ENCODE data around the gene BICDL2.

The BICDL2 gene

GRCh38 chr16:3007059-3007956 lies 29.4 kb downstream of the BICDL2 start:
- no peak for DNase-seq

- no peak for DNase-seq
Observed at GRCh38 chr16:3004781-3005284, 31.9 kb downstream of the BICDL2 start.

- DNase-seq: no peak
Observed at GRCh38 chr16:3004319-3004718, 32.4 kb downstream of the BICDL2 start.

DNA sequence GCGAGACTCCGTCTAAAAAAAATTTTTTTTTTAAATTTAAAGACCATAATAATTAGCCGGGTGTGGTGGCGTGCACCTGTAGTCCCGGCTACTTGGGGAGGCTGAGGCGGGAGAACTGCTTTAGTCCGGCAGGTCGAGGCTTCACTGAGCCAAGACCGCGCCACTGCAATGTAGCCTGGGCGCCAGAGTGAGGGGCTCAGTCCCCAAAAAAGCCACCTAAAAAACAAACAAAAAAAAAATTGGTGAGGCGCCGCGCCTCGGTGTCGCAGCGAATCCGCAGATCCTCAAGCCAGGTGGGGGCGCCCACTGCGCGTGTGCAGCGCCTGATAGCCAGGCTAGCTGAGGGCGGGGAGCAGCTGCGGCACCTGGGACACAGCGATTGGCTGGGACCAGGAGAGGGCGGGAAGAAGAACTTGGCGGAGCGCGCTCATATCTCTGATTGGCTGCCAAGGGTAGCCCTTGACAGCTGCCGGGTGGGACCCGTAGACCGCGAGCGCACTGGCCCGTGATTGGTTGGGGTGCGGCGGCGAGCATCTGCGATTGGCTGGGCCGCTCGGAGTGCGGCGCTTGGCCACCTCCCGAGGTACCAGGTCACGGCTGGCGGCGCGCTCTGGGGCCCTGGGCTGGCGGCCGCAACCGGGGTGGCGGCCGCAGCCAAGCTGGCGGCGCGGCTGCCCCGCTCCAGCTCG lies 33.0 kb downstream of the BICDL2 start:
- peak; percentile 96 for DNase-seq

GRCh38 chr16:3001316-3001715 lies 35.4 kb downstream of the BICDL2 start:
- DNase-seq: no peak

DNA sequence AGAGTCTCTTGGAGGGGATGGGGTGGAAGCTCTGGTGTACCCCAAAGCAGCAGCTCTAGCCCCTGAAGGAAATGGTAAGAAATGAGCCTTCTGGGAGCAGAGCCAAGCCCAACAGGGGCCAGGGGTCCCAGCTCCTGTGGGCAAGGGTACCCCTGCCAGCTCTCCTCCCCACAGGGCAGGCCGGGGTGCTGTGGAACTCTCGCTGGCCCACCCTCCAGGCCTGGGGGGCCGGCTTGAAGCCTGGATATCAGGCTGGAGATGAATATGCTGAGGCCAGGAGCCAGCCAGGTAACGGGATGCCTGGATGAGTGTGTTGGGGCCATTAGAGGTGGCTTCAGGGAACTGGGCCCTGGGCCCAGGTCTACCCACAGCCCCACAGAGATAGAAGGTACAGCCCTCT lies 36.2 kb downstream of the BICDL2 start:
- DNase-seq: no peak

DNA sequence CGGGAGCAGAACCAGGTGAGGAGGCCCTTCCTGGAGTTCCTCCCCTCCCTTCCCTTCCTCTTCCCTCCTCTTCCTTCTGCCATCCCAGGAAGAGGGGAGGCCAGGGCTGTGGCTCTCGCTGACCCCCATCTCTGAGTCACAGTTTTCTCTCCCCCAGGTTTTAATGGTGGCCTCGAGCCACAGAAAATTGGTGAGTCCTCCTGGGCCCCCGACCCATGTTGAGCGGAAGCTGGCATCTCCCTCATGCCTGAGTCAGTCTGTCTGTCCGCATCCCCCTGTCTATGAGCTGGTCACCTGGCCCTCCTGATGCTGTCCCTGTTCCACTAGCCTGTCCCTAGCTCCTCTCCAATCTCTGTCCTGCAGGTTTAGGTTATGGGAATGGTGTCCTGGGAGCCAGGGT lies 36.8 kb downstream of the BICDL2 start:
- no peak for DNase-seq

GRCh38 chr16:2996298-2996697 lies 40.4 kb downstream of the BICDL2 start:
- no peak for DNase-seq

- no peak for DNase-seq
Observed at GRCh38 chr16:2992383-2993081, 44.2 kb downstream of the BICDL2 start.

DNA sequence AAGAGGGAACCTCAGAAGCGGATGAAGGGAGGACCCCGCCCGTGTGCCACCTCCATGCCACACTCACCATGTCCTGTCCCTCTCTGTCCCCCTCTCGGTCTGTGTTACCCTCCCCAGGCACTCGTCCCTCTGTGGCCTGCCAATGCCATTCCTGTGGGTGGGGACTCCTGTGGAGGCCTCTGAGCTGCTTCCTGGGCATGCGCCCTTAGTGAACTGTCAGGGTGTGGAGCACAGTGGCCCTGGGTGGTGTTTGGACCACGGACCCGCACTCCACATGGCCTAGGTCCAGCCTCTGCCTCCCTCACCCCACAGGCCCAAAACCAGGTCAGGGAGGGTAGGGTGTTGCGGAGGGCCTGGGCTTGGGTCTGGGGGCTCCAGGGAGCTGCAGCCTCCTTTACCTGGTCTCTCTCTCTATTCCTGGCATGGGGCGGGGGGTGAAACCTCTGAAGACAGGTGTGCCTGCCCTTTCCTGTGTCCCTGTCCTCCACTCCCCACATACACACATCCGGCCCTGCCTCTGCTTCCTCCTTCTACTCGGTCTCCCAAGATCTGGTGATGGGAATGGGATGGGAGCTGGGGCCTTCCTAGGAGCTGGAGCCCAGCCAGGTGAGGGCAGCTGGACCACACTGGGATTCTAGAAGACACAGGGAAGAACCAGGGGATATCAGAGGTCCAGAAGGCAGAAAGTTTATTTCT lies 45.0 kb downstream of the BICDL2 start:
- DNase-seq: no peak

DNA sequence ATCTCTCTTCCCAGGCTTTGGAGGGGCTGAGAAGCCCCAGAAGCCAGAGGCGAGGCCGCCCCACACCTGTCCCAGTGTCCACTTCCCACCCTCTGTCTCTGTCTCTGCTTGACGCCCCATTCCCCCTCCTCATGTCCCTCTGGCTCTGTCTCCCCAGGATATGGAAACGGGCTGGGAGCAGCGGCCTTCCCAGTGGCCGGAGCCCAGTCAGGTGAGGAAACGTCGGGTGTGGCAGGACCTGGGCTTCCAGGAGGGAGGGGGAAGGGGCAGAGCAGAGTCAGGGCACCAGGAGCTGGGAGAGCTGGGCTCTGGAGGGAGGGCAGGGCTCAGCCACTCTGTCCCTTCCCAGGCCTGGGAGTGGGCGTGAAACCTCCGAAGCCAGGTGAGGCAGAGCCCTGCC lies 45.9 kb downstream of the BICDL2 start:
- no peak for DNase-seq

DNA sequence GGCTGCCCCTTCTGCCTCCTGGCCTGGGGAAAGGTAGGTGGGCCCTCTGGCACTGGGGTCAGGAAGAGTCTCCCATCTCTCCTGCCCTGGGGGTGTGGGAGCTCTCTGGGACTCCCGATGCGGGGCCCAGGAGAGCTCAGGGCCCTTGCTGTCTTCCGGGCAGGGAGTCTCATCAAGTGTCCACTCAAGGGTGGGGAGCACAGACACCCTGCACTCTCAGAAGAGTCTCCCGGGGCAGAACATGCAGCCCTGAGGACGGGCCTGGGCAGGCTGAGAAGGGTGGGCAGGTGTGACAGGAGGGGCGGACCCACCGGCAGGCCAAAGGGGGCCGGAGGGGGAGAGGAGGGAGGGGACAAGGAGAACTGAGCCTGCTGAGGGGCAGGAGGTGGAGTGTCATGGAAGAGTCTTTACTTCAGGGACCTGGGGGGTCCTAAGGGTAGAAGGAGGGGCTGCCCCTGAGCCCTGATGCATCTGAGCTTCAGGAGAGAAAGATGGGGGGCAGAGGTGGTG lies 48.1 kb downstream of the BICDL2 start:
- no peak for DNase-seq

GRCh38 chr16:2987833-2988232 lies 48.9 kb downstream of the BICDL2 start:
- no peak for DNase-seq

DNA sequence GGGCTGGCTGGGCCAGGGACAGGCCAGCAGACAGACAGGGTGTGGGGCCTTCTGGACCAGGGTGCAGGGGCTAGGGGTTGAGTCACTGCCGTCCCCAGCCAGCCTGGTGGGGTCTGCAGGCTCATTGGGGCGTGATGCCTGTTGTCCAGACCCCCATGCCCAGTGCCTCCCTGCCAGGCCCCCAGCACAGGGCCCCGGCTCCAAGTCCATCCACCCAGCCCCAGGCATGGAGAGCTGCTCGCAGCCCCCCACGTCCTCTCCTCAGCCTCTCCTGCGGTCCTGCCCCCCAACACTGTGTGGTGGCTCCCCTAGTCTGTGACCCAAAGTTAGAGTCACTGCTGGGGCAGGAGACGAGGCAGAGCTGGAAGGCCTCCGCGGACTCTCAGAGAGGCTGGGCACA lies 49.5 kb downstream of the BICDL2 start:
- no peak for DNase-seq

GRCh38 chr16:2986623-2987188 lies 50.0 kb downstream of the BICDL2 start:
- no peak for DNase-seq

DNA sequence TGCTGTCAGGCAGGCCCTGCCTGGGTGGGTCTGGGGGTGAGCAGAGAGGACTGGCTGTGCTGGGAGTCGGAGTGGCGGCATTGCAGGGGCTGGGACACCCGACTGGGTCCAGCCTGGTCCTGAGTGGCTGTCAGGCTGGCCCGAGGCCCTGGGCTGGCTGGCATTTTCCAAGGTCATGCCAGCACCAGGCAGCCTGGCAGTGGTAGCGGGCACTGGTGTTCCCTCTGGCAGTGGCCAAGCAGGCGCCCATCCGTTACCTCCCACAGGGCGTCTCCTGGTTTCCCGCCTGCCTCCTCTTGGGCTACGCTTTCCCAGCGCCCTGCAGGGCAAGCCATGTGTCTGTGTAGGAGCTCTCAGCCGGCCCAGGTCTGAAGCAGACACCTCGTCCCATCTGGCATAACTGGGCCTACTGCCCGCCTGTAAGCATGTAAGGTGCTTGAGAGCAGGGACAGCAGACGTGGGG lies 50.8 kb downstream of the BICDL2 start:
- no peak for DNase-seq

DNA sequence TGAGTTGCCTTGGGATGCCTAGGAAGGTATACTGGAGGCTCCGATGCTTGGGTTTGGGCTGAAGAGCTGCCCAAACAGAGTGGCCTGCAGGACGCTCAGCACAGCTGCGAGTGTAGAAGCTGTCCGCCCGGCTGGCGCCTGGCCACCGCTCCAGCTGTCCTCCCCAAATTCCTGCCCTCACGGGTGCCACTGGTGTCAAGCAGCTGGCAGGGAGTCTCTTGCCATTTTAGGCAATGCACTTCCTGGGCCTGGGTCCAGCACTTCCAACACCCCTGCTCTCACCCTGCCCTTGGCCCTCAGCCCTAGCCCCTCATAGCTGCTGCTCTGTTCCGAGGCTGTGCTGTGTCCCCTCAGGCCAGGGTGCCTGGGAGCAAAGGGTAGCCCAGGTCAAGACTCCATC lies 51.3 kb downstream of the BICDL2 start:
- DNase-seq: no peak

DNA sequence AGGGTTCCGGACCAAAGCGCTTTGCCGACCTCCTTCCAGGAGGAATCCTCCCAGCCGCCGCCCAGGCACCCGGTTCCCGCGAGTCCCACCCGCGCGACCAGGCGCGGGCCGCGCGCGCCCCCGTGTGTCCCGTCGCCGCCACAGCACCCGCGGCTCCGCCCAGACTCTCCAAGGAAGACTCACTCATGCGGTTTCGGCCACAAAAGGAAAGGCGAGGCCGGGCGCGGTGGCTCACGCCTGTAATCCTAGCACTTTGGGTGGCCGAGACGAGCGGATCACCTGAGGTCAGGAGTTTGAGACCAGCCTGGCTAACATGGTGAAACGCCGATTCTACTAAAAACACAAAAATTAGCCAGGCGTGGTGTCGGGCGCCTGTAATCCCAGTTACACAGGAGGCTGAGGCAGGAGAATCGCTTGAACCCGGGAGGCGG lies 53.0 kb downstream of the BICDL2 start:
- peak; percentile 69 for DNase-seq

DNA sequence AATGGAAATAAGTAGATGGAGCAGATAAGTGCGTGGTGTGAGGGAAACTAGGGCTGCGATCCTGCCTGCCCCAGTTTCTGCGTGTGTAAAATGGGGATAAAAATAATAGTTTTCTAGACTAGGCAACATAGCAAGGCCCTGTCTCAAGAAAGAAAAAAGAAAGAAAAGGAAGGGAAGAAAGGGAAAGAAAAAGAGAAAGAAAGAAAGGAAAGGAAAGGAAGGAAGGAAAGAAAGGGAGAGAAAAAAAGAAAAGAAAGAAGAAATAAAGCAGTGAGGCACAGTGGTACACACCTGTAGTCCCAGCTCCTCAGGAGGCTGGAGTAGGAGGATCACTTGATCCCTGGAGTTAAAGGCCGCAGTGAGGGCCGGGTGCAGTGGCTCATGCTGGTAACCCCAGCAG lies 54.3 kb downstream of the BICDL2 start:
- DNase-seq: no peak

- no peak for DNase-seq
Observed at GRCh38 chr16:2981899-2982250, 54.9 kb downstream of the BICDL2 start.

GRCh38 chr16:2981177-2981898 lies 55.4 kb downstream of the BICDL2 start:
- DNase-seq: no peak
